ENCODE measurements around the gene SMPD1. TPM values are rescaled to one million over a fixed set of nuclear protein-coding genes. Genes with fewer than 3 reads are reported as not detected.
"Not testable (repeated sequence)": the region's sequence is repeated elsewhere in the genome, so short reads cannot be mapped to it uniquely, and the experiment has no call there.

SMPD1 gene
- total and polyA plus RNA-seq, 5 donors, result 57.9 to 67.7 (median 63.5) TPM

DNA sequence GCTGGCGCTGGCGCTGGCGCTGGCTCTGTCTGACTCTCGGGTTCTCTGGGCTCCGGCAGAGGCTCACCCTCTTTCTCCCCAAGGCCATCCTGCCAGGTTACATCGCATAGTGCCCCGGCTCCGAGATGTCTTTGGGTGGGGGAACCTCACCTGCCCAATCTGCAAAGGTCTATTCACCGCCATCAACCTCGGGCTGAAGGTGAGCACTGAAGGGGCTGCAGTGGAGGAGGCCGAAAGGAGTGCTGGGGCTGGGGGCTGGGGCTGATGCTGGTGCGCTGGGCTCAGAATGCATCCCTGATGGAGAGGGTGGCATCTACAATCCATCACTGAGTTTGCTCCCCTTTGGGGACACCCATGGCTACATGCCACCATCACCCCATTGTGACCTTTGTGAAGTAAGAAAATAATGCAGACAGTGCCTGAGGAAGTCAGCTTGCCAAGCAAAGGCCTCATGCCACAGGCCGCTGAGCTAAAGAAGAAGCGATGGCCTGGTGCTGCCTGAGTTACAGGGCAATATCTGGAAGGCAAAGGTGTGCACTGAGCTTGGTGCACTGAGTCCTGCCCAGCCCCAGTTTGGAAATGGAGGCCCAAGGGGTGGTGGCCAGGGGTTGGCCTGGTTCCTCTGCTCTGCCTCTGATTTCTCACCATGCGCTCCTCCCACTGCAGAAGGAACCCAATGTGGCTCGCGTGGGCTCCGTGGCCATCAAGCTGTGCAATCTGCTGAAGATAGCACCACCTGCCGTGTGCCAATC is 620 bp downstream of the SMPD1 start:
- DNase-seq, result peak in 1 of 3 donors; percentile 67
- peak overlapping the region; percentile 64 for H3K4me3 ChIP-seq (ENCODE audit: low read length)
- ATAC-seq, result peak in 1 of 2 donors; percentile 2
- peaks cover 4% of the 10 kb centered on the region for H3K4me1 ChIP-seq (ENCODE audit: control insufficient read depth, insufficient read depth, low read length)
- peak overlapping the region; percentile 76 for H3K27ac ChIP-seq (ENCODE audit: low read length)
- H3K9me3 ChIP-seq (ENCODE audit: control insufficient read depth, low read length), result no peaks in the 10 kb centered on the region
- intact Hi-C loops (cut with DNase I), result loop anchor here in 1 of 4 donors (10.0 kb wide), 1 partner anchor 324 kb away; no protein-coding TSS in a partner anchor
- H3K27me3 ChIP-seq (ENCODE audit: control insufficient read depth, insufficient read depth), result no peaks in the 10 kb centered on the region
- WGBS, result 30% methylated on average over 19 of the region's 19 CpGs

DNA sequence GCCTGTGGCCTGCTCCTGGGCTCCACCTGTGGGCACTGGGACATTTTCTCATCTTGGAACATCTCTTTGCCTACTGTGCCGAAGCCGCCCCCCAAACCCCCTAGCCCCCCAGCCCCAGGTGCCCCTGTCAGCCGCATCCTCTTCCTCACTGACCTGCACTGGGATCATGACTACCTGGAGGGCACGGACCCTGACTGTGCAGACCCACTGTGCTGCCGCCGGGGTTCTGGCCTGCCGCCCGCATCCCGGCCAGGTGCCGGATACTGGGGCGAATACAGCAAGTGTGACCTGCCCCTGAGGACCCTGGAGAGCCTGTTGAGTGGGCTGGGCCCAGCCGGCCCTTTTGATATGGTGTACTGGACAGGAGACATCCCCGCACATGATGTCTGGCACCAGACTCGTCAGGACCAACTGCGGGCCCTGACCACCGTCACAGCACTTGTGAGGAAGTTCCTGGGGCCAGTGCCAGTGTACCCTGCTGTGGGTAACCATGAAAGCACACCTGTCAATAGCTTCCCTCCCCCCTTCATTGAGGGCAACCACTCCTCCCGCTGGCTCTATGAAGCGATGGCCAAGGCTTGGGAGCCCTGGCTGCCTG is 1.4 kb downstream of the SMPD1 start:
- intact Hi-C loops (cut with DNase I), result loop anchor here in 1 of 4 donors (10.0 kb wide), 1 partner anchor 323 kb away; no protein-coding TSS in a partner anchor
- WGBS, result 94% methylated on average over 18 of the region's 18 CpGs
- peaks cover 4% of the 10 kb centered on the region for H3K4me1 ChIP-seq (ENCODE audit: control insufficient read depth, insufficient read depth, low read length)
- H3K27ac ChIP-seq (ENCODE audit: low read length), result no peak overlapping the region
- no peaks in the 10 kb centered on the region for H3K9me3 ChIP-seq (ENCODE audit: control insufficient read depth, low read length)
- H3K27me3 ChIP-seq (ENCODE audit: control insufficient read depth, insufficient read depth), result no peaks in the 10 kb centered on the region
- no peak for ATAC-seq
- no peak overlapping the region for H3K4me3 ChIP-seq (ENCODE audit: low read length)
- DNase-seq, result no peak

DNA sequence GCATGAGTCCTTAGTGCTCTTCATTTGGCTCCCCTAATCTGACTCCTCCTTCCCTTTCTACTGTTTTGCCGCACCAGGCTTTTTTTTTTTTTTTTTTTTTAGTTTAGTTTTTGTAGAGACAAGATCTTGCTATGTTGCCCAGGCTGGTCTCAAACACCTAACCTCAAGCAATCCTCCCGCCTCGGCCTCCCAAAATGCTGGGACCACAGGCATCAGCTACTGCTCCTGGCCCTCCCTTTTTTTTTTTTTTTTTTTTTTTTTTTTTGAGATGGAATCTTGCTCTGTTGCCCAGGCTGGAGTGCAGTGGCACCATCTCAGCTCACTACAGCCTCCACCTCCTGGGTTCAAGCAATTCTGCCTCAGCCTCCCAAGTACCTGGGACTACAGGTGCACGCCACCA is 2.0 kb downstream of the SMPD1 start:
- not testable (repeated sequence) for H3K4me3 ChIP-seq (ENCODE audit: low read length); H3K27me3 ChIP-seq (ENCODE audit: control insufficient read depth, insufficient read depth); DNase-seq; H3K4me1 ChIP-seq (ENCODE audit: control insufficient read depth, insufficient read depth, low read length); H3K9me3 ChIP-seq (ENCODE audit: control insufficient read depth, low read length); H3K27ac ChIP-seq (ENCODE audit: low read length); ATAC-seq
- 97% methylated on average over 4 of the region's 4 CpGs for WGBS
- intact Hi-C loops (cut with DNase I), result loop anchor here in 1 of 4 donors (10.0 kb wide), 1 partner anchor 323 kb away; no protein-coding TSS in a partner anchor

DNA sequence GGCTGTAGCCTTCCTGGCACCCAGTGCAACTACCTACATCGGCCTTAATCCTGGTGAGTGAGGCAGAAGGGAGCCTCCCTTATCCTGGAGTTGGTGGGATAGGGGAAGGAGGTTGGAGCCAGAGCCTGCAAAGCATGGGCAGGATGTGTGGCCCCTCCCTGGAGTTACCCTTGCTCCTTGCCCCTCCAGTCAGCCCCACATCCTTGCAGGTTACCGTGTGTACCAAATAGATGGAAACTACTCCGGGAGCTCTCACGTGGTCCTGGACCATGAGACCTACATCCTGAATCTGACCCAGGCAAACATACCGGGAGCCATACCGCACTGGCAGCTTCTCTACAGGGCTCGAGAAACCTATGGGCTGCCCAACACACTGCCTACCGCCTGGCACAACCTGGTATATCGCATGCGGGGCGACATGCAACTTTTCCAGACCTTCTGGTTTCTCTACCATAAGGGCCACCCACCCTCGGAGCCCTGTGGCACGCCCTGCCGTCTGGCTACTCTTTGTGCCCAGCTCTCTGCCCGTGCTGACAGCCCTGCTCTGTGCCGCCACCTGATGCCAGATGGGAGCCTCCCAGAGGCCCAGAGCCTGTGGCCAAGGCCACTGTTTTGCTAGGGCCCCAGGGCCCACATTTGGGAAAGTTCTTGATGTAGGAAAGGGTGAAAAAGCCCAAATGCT is 3.9 kb downstream of the SMPD1 start:
- WGBS, result 91% methylated on average over 16 of the region's 16 CpGs
- intact Hi-C loops (cut with DNase I), result loop anchor here in 1 of 4 donors (10.0 kb wide), 1 partner anchor 321 kb away; no protein-coding TSS in a partner anchor
- no peak overlapping the region for H3K4me3 ChIP-seq (ENCODE audit: low read length)
- no peaks in the 10 kb centered on the region for H3K27me3 ChIP-seq (ENCODE audit: control insufficient read depth, insufficient read depth)
- DNase-seq (no peak), ATAC-seq (no peak)
- peaks cover 4% of the 10 kb centered on the region for H3K4me1 ChIP-seq (ENCODE audit: control insufficient read depth, insufficient read depth, low read length)
- H3K9me3 ChIP-seq (ENCODE audit: control insufficient read depth, low read length), result no peaks in the 10 kb centered on the region
- H3K27ac ChIP-seq (ENCODE audit: low read length), result no peak overlapping the region

DNA sequence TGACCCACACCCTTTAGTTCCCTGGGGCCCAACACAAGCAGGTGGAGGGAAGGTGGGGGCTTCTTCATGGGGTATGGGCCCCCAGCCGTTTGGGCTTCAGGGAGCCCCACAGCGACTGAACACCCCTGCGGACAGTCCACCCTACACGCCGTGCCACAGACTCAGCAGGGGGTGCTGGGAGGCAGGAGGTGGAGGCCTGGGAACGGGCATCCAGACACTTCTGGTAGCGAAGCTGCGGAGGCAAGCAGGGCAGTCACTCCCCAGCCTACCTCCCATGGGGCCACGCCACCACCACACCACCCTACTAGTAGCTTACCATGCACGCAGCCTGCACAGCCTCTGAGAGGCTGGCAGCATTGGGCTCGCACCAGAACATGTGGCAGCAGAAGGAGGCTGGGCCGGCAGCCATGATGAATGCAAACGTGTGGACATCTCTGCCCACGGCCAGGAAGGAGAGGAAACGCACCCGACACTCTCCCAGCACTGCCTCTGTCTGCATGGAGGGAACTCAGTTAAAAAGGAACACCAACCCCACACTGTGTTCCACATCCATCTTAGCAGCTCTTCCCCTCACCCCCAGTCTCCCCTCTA is 5.3 kb downstream of the SMPD1 start:
- Histone ChIP-seq H3K27me3 (ENCODE audit: control insufficient read depth, insufficient read depth) (no peaks in the 10 kb centered on the region), H3K27ac (ENCODE audit: low read length) (no peak overlapping the region), H3K4me3 (ENCODE audit: low read length) (no peak overlapping the region), H3K4me1 (ENCODE audit: control insufficient read depth, insufficient read depth, low read length) (peaks cover 4% of the 10 kb centered on the region), H3K9me3 (ENCODE audit: control insufficient read depth, low read length) (no peaks in the 10 kb centered on the region)
- DNase-seq, result no peak
- intact Hi-C loops (cut with DNase I), result loop anchor here in 1 of 4 donors (10.0 kb wide), 1 partner anchor 319 kb away; no protein-coding TSS in a partner anchor
- no peak for ATAC-seq
- WGBS, result 83% methylated on average over 16 of the region's 16 CpGs

DNA sequence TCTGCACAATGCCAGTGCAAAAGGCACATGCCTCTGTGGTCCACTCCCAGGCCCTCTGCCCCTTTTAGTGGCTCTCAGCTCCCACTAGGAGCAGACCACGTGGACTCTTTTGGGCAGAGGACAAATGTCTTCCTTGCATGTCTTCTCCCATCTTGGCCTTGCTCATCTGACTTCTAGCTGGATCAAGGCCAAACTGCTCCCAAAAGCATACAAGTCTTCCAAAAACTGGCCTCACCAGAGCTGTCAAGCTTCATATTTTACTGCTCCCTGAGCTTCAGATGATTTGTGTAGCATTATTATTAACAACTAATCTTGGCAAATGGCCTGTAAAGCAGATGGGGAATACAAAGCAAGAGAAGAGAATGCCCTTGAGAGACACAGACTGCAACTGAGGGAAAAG is 6.9 kb downstream of the SMPD1 start:
- H3K27me3 ChIP-seq (ENCODE audit: control insufficient read depth, insufficient read depth), result no peaks in the 10 kb centered on the region
- no peak for ATAC-seq
- no peak for DNase-seq
- WGBS, result 36% methylated on average over 1 of the region's 1 CpG
- intact Hi-C loops (cut with DNase I), result loop anchor here in 1 of 4 donors (10.0 kb wide), 1 partner anchor 318 kb away; no protein-coding TSS in a partner anchor
- no peaks in the 10 kb centered on the region for H3K9me3 ChIP-seq (ENCODE audit: control insufficient read depth, low read length)
- peak overlapping the region; percentile 37 for H3K27ac ChIP-seq (ENCODE audit: low read length)
- no peak overlapping the region for H3K4me3 ChIP-seq (ENCODE audit: low read length)
- no peaks in the 10 kb centered on the region for H3K4me1 ChIP-seq (ENCODE audit: control insufficient read depth, insufficient read depth, low read length)

DNA sequence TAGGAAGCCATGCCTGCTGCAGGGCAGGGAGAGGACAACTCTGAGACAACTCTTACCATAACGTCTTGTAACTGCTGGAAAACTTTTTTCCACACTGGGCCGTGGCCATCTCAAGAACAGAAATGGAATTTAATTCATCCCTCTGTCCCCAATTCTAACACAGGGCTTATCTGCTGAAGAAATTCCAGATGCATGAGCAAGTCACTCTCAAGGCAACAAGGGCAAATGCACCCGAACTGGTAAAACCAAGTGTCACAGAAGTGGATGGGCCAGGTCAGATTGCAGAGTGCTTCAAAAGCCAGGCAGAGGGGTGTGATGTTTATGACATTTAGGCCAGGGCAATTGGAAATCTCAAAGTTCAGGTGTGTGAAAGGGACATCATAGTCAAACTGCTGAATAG is 7.4 kb downstream of the SMPD1 start:
- intact Hi-C loops (cut with DNase I), result loop anchor here in 1 of 4 donors (10.0 kb wide), 1 partner anchor 317 kb away; no protein-coding TSS in a partner anchor
- H3K27me3 ChIP-seq (ENCODE audit: control insufficient read depth, insufficient read depth), result no peaks in the 10 kb centered on the region
- H3K4me3 ChIP-seq (ENCODE audit: low read length), result no peak overlapping the region
- peak; percentile 10 for ATAC-seq
- H3K9me3 ChIP-seq (ENCODE audit: control insufficient read depth, low read length), result no peaks in the 10 kb centered on the region
- WGBS, result 46% methylated on average over 3 of the region's 3 CpGs
- H3K27ac ChIP-seq (ENCODE audit: low read length), result peak overlapping the region; percentile 37
- DNase-seq, result no peak
- no peaks in the 10 kb centered on the region for H3K4me1 ChIP-seq (ENCODE audit: control insufficient read depth, insufficient read depth, low read length)

DNA sequence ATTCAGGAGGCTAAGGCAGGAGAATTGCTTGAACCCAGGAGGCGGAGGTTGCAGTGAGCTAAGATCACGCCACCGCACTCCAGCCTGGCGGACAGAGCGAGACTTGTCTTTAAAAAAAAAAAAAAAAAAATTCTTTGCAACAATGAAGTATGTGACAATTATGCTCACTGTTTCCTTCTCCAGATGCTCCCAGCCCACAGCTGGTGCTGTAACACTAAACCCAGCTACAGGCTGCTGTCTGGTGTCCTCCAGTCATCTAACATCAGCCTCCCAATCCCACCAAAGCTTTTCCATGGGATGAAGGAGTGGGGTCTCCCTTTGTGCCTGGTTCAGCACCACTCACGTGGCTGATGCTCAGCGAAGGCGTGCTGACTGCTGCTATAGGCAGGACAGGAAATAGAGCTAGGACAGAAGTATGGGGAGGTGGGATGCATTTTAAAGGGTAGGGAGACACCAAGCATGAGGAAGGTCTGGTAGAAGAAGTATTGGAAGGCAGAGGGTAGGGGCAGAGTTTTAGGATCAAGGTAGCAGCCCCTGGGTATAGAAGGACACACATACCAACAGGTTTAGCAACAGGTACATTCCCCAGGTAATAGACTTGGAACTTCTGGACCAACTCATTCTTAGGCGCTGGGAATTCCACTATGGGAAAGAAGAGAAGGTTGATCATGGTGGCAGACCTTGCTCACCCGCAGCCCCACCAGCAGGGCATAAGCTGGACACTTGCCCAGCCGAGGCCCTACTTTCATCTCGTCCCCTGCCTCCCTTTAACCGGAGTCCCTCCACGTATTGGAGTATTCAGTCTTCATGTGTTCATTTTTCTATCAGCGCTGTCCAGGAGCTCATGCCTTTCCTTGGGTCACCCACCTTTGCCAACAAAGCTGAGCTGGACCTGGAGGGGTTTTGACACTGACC is 10.4 kb downstream of the SMPD1 start:
- 96% methylated on average over 15 of the region's 15 CpGs for WGBS
- no peaks in the 10 kb centered on the region for H3K27me3 ChIP-seq (ENCODE audit: control insufficient read depth, insufficient read depth)

DNA sequence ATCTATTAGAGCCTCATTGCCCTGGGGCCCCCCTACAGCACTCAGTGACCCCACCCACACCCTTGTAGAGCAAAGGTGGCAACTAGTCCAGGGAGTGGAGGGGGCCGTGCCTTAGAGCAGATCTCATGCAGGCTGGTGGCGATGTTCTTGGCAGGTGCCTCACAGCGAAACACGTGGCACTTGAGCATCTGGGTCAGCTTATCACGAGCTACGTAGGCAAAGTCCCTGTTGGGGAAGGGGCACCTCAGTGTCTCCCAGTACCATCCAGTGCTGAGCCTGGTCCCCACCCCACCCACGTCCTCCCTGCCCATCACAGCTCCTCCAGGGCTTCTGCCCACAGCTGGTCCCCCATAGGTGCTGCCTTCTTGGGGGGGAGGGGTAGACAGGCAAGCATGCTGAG is 11.2 kb downstream of the SMPD1 start:
- no peaks in the 10 kb centered on the region for H3K27me3 ChIP-seq (ENCODE audit: control insufficient read depth, insufficient read depth)
- 77% methylated on average over 7 of the region's 7 CpGs for WGBS
- H3K4me1 ChIP-seq (ENCODE audit: control insufficient read depth, insufficient read depth, low read length), result no peaks in the 10 kb centered on the region
- ATAC-seq (no peak), DNase-seq (no peak)
- H3K27ac ChIP-seq (ENCODE audit: low read length), result no peak overlapping the region
- H3K9me3 ChIP-seq (ENCODE audit: control insufficient read depth, low read length), result no peaks in the 10 kb centered on the region
- intact Hi-C loops (cut with DNase I), result no loop called here
- H3K4me3 ChIP-seq (ENCODE audit: low read length), result no peak overlapping the region

More for the DNA sequence above, 10.4 kb downstream of the SMPD1 start:
- no peak for DNase-seq
- Histone ChIP-seq H3K27ac (ENCODE audit: low read length) (no peak overlapping the region), H3K4me3 (ENCODE audit: low read length) (no peak overlapping the region), H3K9me3 (ENCODE audit: control insufficient read depth, low read length) (no peaks in the 10 kb centered on the region), H3K4me1 (ENCODE audit: control insufficient read depth, insufficient read depth, low read length) (no peaks in the 10 kb centered on the region)
- intact Hi-C loops (cut with DNase I), result no loop called here
- ATAC-seq, result no peak

DNA sequence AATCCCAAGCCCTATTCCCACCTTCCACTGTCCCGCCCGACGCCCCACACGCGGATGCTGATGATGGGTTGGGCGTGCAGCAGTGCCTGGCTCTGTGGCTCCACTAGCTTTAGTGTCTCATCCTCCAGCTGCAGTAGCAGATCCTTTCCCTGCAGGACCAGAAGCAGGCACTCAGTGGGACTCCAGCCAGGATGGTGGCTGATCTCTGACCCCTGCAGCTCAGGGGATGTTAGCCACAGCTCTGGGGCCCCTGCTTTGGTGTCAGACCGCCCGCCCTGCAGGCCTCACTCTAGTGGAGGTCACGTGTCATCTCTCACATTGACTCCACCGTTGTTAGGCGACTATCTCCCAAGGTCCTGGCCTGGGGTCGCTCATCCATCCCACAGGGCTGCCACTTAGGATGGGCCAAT is 11.8 kb downstream of the SMPD1 start:
- intact Hi-C loops (cut with DNase I), result no loop called here
- Histone ChIP-seq H3K4me1 (ENCODE audit: control insufficient read depth, insufficient read depth, low read length) (no peaks in the 10 kb centered on the region), H3K9me3 (ENCODE audit: control insufficient read depth, low read length) (no peaks in the 10 kb centered on the region), H3K27ac (ENCODE audit: low read length) (no peak overlapping the region), H3K4me3 (ENCODE audit: low read length) (no peak overlapping the region), H3K27me3 (ENCODE audit: control insufficient read depth, insufficient read depth) (no peaks in the 10 kb centered on the region)
- ATAC-seq (no peak), DNase-seq (no peak)
- 78% methylated on average over 12 of the region's 12 CpGs for WGBS

Data from right cardiac atrium (tissue), 5 donors.